HL-60 (cell line): ENCODE measurements around the gene SAMHD1.

ENCODE experiments used
- TF ChIP-seq, protein P1 (sequence below): IDR thresholded peaks from one replicate; pipeline ENCODE4 v1.5.1; 2011; ENCODE audit warnings: low read length, control low read depth, inconsistent platforms; ENCODE audit not compliant: insufficient read depth
- TF ChIP-seq, protein P2 (sequence below): IDR thresholded peaks from 2 replicates; pipeline ENCODE4 v1.6.1; 2012; ENCODE audit warnings: low read depth; ENCODE audit not compliant: insufficient replicate concordance

DNA sequence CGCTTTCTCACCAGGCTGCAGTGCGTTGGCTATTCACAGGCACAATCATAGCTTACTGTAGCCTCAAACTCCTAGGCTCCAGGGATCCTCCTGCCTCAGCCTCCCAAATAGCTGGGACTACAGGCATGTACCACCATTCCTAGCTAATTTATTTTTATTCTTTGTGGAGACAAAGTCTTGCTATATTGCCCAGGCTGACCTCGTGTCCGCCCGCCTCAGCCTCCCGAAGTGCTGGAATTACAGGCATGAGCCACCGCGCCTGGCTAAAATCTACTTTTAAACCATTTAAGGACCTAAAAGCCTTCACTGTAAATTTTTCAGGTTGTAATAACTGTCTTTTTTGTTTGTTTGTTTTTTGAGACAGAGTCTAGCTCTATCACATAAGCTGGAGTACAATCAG, 15.2 kb downstream of the SAMHD1 start:
- TF ChIP-seq, protein P1, sequence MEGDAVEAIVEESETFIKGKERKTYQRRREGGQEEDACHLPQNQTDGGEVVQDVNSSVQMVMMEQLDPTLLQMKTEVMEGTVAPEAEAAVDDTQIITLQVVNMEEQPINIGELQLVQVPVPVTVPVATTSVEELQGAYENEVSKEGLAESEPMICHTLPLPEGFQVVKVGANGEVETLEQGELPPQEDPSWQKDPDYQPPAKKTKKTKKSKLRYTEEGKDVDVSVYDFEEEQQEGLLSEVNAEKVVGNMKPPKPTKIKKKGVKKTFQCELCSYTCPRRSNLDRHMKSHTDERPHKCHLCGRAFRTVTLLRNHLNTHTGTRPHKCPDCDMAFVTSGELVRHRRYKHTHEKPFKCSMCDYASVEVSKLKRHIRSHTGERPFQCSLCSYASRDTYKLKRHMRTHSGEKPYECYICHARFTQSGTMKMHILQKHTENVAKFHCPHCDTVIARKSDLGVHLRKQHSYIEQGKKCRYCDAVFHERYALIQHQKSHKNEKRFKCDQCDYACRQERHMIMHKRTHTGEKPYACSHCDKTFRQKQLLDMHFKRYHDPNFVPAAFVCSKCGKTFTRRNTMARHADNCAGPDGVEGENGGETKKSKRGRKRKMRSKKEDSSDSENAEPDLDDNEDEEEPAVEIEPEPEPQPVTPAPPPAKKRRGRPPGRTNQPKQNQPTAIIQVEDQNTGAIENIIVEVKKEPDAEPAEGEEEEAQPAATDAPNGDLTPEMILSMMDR = no peak
- TF ChIP-seq, protein P2, sequence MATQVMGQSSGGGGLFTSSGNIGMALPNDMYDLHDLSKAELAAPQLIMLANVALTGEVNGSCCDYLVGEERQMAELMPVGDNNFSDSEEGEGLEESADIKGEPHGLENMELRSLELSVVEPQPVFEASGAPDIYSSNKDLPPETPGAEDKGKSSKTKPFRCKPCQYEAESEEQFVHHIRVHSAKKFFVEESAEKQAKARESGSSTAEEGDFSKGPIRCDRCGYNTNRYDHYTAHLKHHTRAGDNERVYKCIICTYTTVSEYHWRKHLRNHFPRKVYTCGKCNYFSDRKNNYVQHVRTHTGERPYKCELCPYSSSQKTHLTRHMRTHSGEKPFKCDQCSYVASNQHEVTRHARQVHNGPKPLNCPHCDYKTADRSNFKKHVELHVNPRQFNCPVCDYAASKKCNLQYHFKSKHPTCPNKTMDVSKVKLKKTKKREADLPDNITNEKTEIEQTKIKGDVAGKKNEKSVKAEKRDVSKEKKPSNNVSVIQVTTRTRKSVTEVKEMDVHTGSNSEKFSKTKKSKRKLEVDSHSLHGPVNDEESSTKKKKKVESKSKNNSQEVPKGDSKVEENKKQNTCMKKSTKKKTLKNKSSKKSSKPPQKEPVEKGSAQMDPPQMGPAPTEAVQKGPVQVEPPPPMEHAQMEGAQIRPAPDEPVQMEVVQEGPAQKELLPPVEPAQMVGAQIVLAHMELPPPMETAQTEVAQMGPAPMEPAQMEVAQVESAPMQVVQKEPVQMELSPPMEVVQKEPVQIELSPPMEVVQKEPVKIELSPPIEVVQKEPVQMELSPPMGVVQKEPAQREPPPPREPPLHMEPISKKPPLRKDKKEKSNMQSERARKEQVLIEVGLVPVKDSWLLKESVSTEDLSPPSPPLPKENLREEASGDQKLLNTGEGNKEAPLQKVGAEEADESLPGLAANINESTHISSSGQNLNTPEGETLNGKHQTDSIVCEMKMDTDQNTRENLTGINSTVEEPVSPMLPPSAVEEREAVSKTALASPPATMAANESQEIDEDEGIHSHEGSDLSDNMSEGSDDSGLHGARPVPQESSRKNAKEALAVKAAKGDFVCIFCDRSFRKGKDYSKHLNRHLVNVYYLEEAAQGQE = no peak
